Gastrocnemius medialis (tissue), 4 donors: ENCODE data around the gene SIL1. TPM values are rescaled to one million over a fixed set of nuclear protein-coding genes. Genes with fewer than 3 reads are reported as not detected.

ENCODE experiments used
- ATAC-seq, 2 donors: fragments of 150-250 bp; one replicate each; pipeline ENCODE4 v1.9.1; 2016
- DNase-seq, 2 donors: peaks; one replicate each; pipeline ENCODE4 v3.0.0-alpha.2; 2019
- H3K27ac ChIP-seq, 4 donors: fragments of 200-600 bp; sonication (generic); 1 replicate in 1 of 4; 2 replicates in 3 of 4; pipeline ENCODE4 v1.5.1; 2016 to 2018; ENCODE audit warnings: mild to moderate bottlenecking in 2 of 4, moderate library complexity in 1 of 4
- H3K27me3 ChIP-seq, 3 donors: fragments of 200-600 bp; sonication (generic) in 2 of 3; 1 replicate in 1 of 3; 2 replicates in 2 of 3; pipeline versions ENCODE4 v1.5.1 to v1.6.0; 2016 to 2019; ENCODE audit warnings: mild to moderate bottlenecking in 1 of 3, moderate library complexity in 1 of 3
- H3K36me3 ChIP-seq, 2 donors: fragments of 200-600 bp; sonication (generic) in 1 of 2; one replicate each; pipeline ENCODE4 v1.5.1; 2017 to 2018
- H3K4me1 ChIP-seq, 2 donors: fragments of 200-600 bp; sonication (generic) in 1 of 2; one replicate each; pipeline ENCODE4 v1.5.1; 2016 to 2017; ENCODE audit warnings: mild to moderate bottlenecking in 2 of 2
- H3K4me3 ChIP-seq, 4 donors: fragments of 200-600 bp; sonication (generic) in 3 of 4; 1 replicate in 1 of 4; 2 replicates in 3 of 4; pipeline ENCODE4 v1.5.1; 2016 to 2019; ENCODE audit warnings: mild to moderate bottlenecking in 2 of 4
- H3K9me3 ChIP-seq, 3 donors: fragments of 200-600 bp; sonication (generic) in 2 of 3; 1 replicate in 1 of 3; 2 replicates in 2 of 3; pipeline ENCODE4 v1.5.1; 2016 to 2019
- CTCF ChIP-seq, 5 experiments: fragments of 450-650 bp in 3 of 5; fragments of 200-600 bp in 2 of 5; sonication (generic) in 2 of 5; IDR thresholded peaks in 4 of 5; conservative IDR thresholded peaks in 1 of 5; 1 replicate in 4 of 5; 2 replicates in 1 of 5; pipeline ENCODE4 v1.5.1; 2016 to 2019; ENCODE audit warnings: antibody characterized with exemption in 5 of 5, mild to moderate bottlenecking in 3 of 5, moderate library complexity in 3 of 5
- POLR2A ChIP-seq, 2 donors: fragments of 450-650 bp; IDR thresholded peaks; one replicate each; pipeline ENCODE4 v1.6.1; 2017; ENCODE audit warnings: antibody characterized with exemption in 2 of 2, mild to moderate bottlenecking in 2 of 2, moderate library complexity in 2 of 2
- in situ Hi-C, 4 donors: fragments of 200-750 bp; cut with MboI; loops; one replicate each; pipeline versions ENCODE4 v1.15.0 to v1.8.0; 2017; ENCODE audit warnings: low sequenced_read_pairs in 4 of 4
- intact Hi-C: fragments of 100-400 bp; cut with DNase I; formaldehyde crosslinking; loops from one replicate; pipeline ENCODE4 v1.15.1; 2023; ENCODE audit warnings: low total_unique reads
- total RNA-seq, 4 donors: library from RNA; depleted of rRNA; stranded (reverse); fragments of >200 nt; gene quantifications; one replicate each; pipeline versions ENCODE4 v1.1.0 to v1.2.3, GENCODE V29; 2016

SIL1 gene
- total RNA-seq, 4 donors from 2014 or later = 36.6 to 52.6 (median 48.2) TPM

- H3K36me3 ChIP-seq = peaks cover 0 to 11% of the 10 kb centered on the region in 2 donors
- no peak for ATAC-seq
- H3K9me3 ChIP-seq = no peaks in the 10 kb centered on the region
- DNase-seq = no peak
- no peak for TF ChIP-seq POLR2A (IDR thresholded peaks at IDR 0.05)
- TF ChIP-seq CTCF (IDR thresholded peaks at IDR 0.05 in 4 of 5, conservative IDR thresholded peaks at IDR 0.05 in 1 of 5) = no peak
- H3K4me1 ChIP-seq = peaks cover 36 to 50% of the 10 kb centered on the region in 2 donors
- in situ Hi-C loops (no loop called here), intact Hi-C loops (no loop called here)
- no peaks in the 10 kb centered on the region for H3K27me3 ChIP-seq
- H3K27ac ChIP-seq = no peak overlapping the region
- H3K4me3 ChIP-seq = no peak overlapping the region
Measured at GRCh38 chr5:138949988-138950387, 248.2 kb downstream of the SIL1 start.

GRCh38 chr5:138949223-138949574 lies 249.0 kb downstream of the SIL1 start:
- H3K27ac ChIP-seq = no peak overlapping the region
- TF ChIP-seq CTCF (IDR thresholded peaks at IDR 0.05 in 4 of 5, conservative IDR thresholded peaks at IDR 0.05 in 1 of 5) = no peak
- no peak for TF ChIP-seq POLR2A (IDR thresholded peaks at IDR 0.05)
- peaks cover 0 to 11% of the 10 kb centered on the region in 2 donors for H3K36me3 ChIP-seq
- ATAC-seq (no peak), DNase-seq (no peak)
- no peak overlapping the region for H3K4me3 ChIP-seq
- no peaks in the 10 kb centered on the region for H3K9me3 ChIP-seq
- peaks cover 29 to 43% of the 10 kb centered on the region in 2 donors for H3K4me1 ChIP-seq
- intact Hi-C loops = no loop called here
- in situ Hi-C loops = no loop called here
- no peaks in the 10 kb centered on the region for H3K27me3 ChIP-seq

GRCh38 chr5:138948471-138949222 lies 249.5 kb downstream of the SIL1 start:
- intact Hi-C loops = no loop called here
- ATAC-seq (no peak), DNase-seq (no peak)
- in situ Hi-C loops = no loop called here
- Histone ChIP-seq H3K27me3 (no peaks in the 10 kb centered on the region), H3K36me3 (peaks cover 0 to 11% of the 10 kb centered on the region in 2 donors), H3K27ac (no peak overlapping the region), H3K4me3 (no peak overlapping the region), H3K9me3 (no peaks in the 10 kb centered on the region), H3K4me1 (peaks cover 24 to 37% of the 10 kb centered on the region in 2 donors)
- no peak for TF ChIP-seq CTCF (IDR thresholded peaks at IDR 0.05 in 4 of 5, conservative IDR thresholded peaks at IDR 0.05 in 1 of 5)
- no peak for TF ChIP-seq POLR2A (IDR thresholded peaks at IDR 0.05)

- H3K4me3 ChIP-seq = no peak overlapping the region
- intact Hi-C loops = no loop called here
- TF ChIP-seq POLR2A (IDR thresholded peaks at IDR 0.05) (no peak), CTCF (IDR thresholded peaks at IDR 0.05 in 4 of 5, conservative IDR thresholded peaks at IDR 0.05 in 1 of 5) (no peak)
- no peaks in the 10 kb centered on the region for H3K9me3 ChIP-seq
- in situ Hi-C loops = no loop called here
- no peak overlapping the region for H3K27ac ChIP-seq
- DNase-seq = no peak
- peaks cover 0 to 11% of the 10 kb centered on the region in 2 donors for H3K36me3 ChIP-seq
- no peaks in the 10 kb centered on the region for H3K27me3 ChIP-seq
- no peak for ATAC-seq
- peaks cover 15 to 28% of the 10 kb centered on the region in 2 donors for H3K4me1 ChIP-seq
Measured at GRCh38 chr5:138947780-138948179, 250.4 kb downstream of the SIL1 start.
